Sigmoid colon (tissue), 7 donors: ENCODE measurements around the gene PRSS27. TPM values are rescaled to one million over a fixed set of nuclear protein-coding genes. Genes with fewer than 3 reads are reported as not detected.

Source experiments
- DNase-seq: peaks from one replicate; pipeline ENCODE4 v3.0.0-alpha.2; 2019
- H3K27ac ChIP-seq, 4 donors: fragments of 200-600 bp; sonication (generic); one replicate each; pipeline ENCODE4 v1.5.1; 2016 to 2019; ENCODE audit warnings: mild to moderate bottlenecking in 1 of 4
- H3K27me3 ChIP-seq, 3 donors: fragments of 200-600 bp; sonication (generic); one replicate each; pipeline ENCODE4 v1.5.1; 2019; ENCODE audit warnings: mild to moderate bottlenecking in 1 of 3
- H3K36me3 ChIP-seq, 4 donors: fragments of 200-600 bp; sonication (generic); one replicate each; pipeline ENCODE4 v1.5.1; 2016 to 2019
- H3K4me1 ChIP-seq, 4 donors: fragments of 200-600 bp; sonication (generic); one replicate each; pipeline ENCODE4 v1.5.1; 2017 to 2019
- H3K4me3 ChIP-seq, 4 donors: fragments of 200-600 bp; sonication (generic); one replicate each; pipeline ENCODE4 v1.5.1; 2017 to 2019; ENCODE audit warnings: mild to moderate bottlenecking in 2 of 4, moderate library complexity in 1 of 4
- H3K9me3 ChIP-seq, 4 donors: fragments of 200-600 bp in 3 of 4; sonication (generic) in 3 of 4; one replicate each; pipeline versions ENCODE4 v1.5.1 to v1.6.1; 2013 to 2019
- CTCF ChIP-seq, 4 experiments: fragments of 450-650 bp in 3 of 4; fragments of 200-600 bp in 1 of 4; IDR thresholded peaks; one replicate each; pipeline ENCODE4 v1.5.1; 2016 to 2019; ENCODE audit warnings: antibody characterized with exemption in 4 of 4, mild to moderate bottlenecking in 3 of 4, moderate library complexity in 2 of 4
- EP300 ChIP-seq, 4 donors: sonication (generic); formaldehyde crosslinking; IDR thresholded peaks; one replicate each; pipeline ENCODE4 v1.6.1; 2017; ENCODE audit warnings: antibody characterized with exemption in 4 of 4
- POLR2A ChIP-seq, 2 donors: fragments of 450-650 bp; IDR thresholded peaks; one replicate each; pipeline ENCODE4 v1.6.1; 2016; ENCODE audit warnings: antibody characterized with exemption in 2 of 2, mild to moderate bottlenecking in 2 of 2, moderate library complexity in 2 of 2
- POLR2AphosphoS5 ChIP-seq, 4 donors: sonication (generic); formaldehyde crosslinking; IDR thresholded peaks; one replicate each; pipeline ENCODE4 v1.6.1; 2017; ENCODE audit warnings: antibody characterized with exemption in 4 of 4
- WGBS, 2 donors: extraction: QIAGEN DNeasy Blood & Tissue Kit; methylation state at CpG; one replicate each; pipeline ENCODE4 v1.1.7; 2013; 5-methylcytosine and 5-hydroxymethylcytosine counted together
- intact Hi-C: fragments of 100-400 bp; cut with DNase I; formaldehyde crosslinking; loops from one replicate; pipeline ENCODE4 v1.15.1; 2023
- polyA plus RNA-seq, 3 donors: library from polyadenylated mRNA; stranded (reverse); fragments of 200-250 nt; gene quantifications; one replicate each; pipeline ENCODE4 v1.2.3, GENCODE V29; 2013
- total RNA-seq, 4 donors: library from RNA; depleted of rRNA; stranded (reverse); fragments of >200 nt; gene quantifications; one replicate each; pipeline ENCODE4 v1.1.0, GENCODE V29; 2016
- donor health status: healthy with polysubstance abuse.
- donor health status: Bipolar disorder and iron deficiency.
- donor health status: healthy.

PRSS27 gene
- total and polyA plus RNA-seq, 7 donors: 0.60 to 5.0 (median 1.4) TPM; not detected in 1

- Histone ChIP-seq H3K36me3 (peaks cover 26 to 98% (median 69%) of the 10 kb centered on the region in 4 donors), H3K9me3 (no peaks in the 10 kb centered on the region), H3K27me3 (no peaks in the 10 kb centered on the region), H3K27ac (no peak overlapping the region), H3K4me1 (no peaks in the 10 kb centered on the region), H3K4me3 (no peak overlapping the region)
- no peak for TF ChIP-seq POLR2A (IDR thresholded peaks at IDR 0.05)
- no peak for TF ChIP-seq EP300 (IDR thresholded peaks at IDR 0.05)
- TF ChIP-seq POLR2AphosphoS5 (IDR thresholded peaks at IDR 0.05): no peak
- TF ChIP-seq CTCF (IDR thresholded peaks at IDR 0.05): no peak
- intact Hi-C loops: no loop called here
- no peak for DNase-seq
- WGBS, 2 donors: 95 to 96% methylated on average over 13 of the region's 13 CpGs
Observed at GRCh38 chr16:2702438-2702825, 17.6 kb downstream of the PRSS27 start.

- Histone ChIP-seq H3K4me3 (no peak overlapping the region), H3K27ac (no peak overlapping the region), H3K9me3 (no peaks in the 10 kb centered on the region), H3K36me3 (peaks cover 28 to 98% (median 68%) of the 10 kb centered on the region in 4 donors), H3K4me1 (no peaks in the 10 kb centered on the region), H3K27me3 (no peaks in the 10 kb centered on the region)
- intact Hi-C loops: no loop called here
- TF ChIP-seq CTCF (IDR thresholded peaks at IDR 0.05) (no peak), EP300 (IDR thresholded peaks at IDR 0.05) (no peak)
- no peak for DNase-seq
- 90 to 94% methylated on average over 29 of the region's 29 CpGs for WGBS, 2 donors
Observed at GRCh38 chr16:2701713-2702437, 18.1 kb downstream of the PRSS27 start.

GRCh38 chr16:2701272-2701671, 18.8 kb downstream of the PRSS27 start:
- Histone ChIP-seq H3K27me3 (no peaks in the 10 kb centered on the region), H3K9me3 (no peaks in the 10 kb centered on the region), H3K36me3 (peaks cover 28 to 100% (median 69%) of the 10 kb centered on the region in 4 donors), H3K4me3 (no peak overlapping the region), H3K4me1 (no peaks in the 10 kb centered on the region), H3K27ac (no peak overlapping the region)
- no peak for DNase-seq
- WGBS, 2 donors: 95 to 96% methylated on average over 15 of the region's 15 CpGs
- intact Hi-C loops: no loop called here
- TF ChIP-seq EP300 (IDR thresholded peaks at IDR 0.05) (no peak), CTCF (IDR thresholded peaks at IDR 0.05) (no peak), POLR2AphosphoS5 (IDR thresholded peaks at IDR 0.05) (no peak), POLR2A (IDR thresholded peaks at IDR 0.05) (no peak)

- peaks cover 28 to 95% (median 68%) of the 10 kb centered on the region in 4 donors for H3K36me3 ChIP-seq
- intact Hi-C loops: no loop called here
- 91% methylated on average over 13 of the region's 13 CpGs for WGBS, 2 donors
Observed at GRCh38 chr16:2700786-2701185, 19.2 kb downstream of the PRSS27 start.

More at GRCh38 chr16:2700786-2701185, 19.2 kb downstream of the PRSS27 start:
- Histone ChIP-seq H3K27ac (no peak overlapping the region), H3K27me3 (no peaks in the 10 kb centered on the region), H3K9me3 (no peaks in the 10 kb centered on the region), H3K4me1 (no peaks in the 10 kb centered on the region), H3K4me3 (no peak overlapping the region)
- DNase-seq: no peak
- no peak for TF ChIP-seq POLR2A (IDR thresholded peaks at IDR 0.05)
- no peak for TF ChIP-seq POLR2AphosphoS5 (IDR thresholded peaks at IDR 0.05)
- TF ChIP-seq EP300 (IDR thresholded peaks at IDR 0.05): no peak
- no peak for TF ChIP-seq CTCF (IDR thresholded peaks at IDR 0.05)
